AG08396 (cell line): ENCODE measurements around the gene YPEL1.
A peak's percentile ranks its signal among the peaks of the same experiment; 100 is the strongest.
"Not testable (repeated sequence)": the region's sequence is repeated elsewhere in the genome, so short reads cannot be mapped to it uniquely, and the experiment has no call there.

Source experiments
- DNase-seq: peaks from one replicate; pipeline ENCODE4 v3.0.0; 2012; ENCODE audit warnings: low spot score, mixed read lengths

Gene YPEL1

GRCh38 chr22:21753374-21754111 is 17.9 kb upstream of the YPEL1 start:
- DNase-seq: no peak

GRCh38 chr22:21752276-21752675 is 16.7 kb upstream of the YPEL1 start:
- no peak for DNase-seq

- DNase-seq: no peak
Observed at GRCh38 chr22:21745948-21746347, 10.4 kb upstream of the YPEL1 start.

- not testable (repeated sequence) for DNase-seq
Observed at GRCh38 chr22:21744917-21745316, 9.3 kb upstream of the YPEL1 start.

GRCh38 chr22:21741790-21742189 is 6.2 kb upstream of the YPEL1 start:
- no peak for DNase-seq

GRCh38 chr22:21741059-21741458 is 5.5 kb upstream of the YPEL1 start:
- no peak for DNase-seq

- DNase-seq: no peak
Observed at GRCh38 chr22:21739828-21740377, 4.3 kb upstream of the YPEL1 start.

GRCh38 chr22:21738966-21739365 is 3.4 kb upstream of the YPEL1 start:
- DNase-seq: no peak

- DNase-seq: no peak
Observed at GRCh38 chr22:21738081-21738480, 2.5 kb upstream of the YPEL1 start.

- no peak for DNase-seq
Observed at GRCh38 chr22:21736948-21737347, 1.4 kb upstream of the YPEL1 start.

GRCh38 chr22:21736084-21736642 is 569 bp upstream of the YPEL1 start:
- no peak for DNase-seq

- no peak for DNase-seq
Observed at GRCh38 chr22:21734540-21735199, 924 bp downstream of the YPEL1 start.

- DNase-seq: no peak
Observed at GRCh38 chr22:21731503-21731902, 4.1 kb downstream of the YPEL1 start.

GRCh38 chr22:21730535-21731308 is 4.9 kb downstream of the YPEL1 start:
- no peak for DNase-seq

- DNase-seq: not testable (repeated sequence)
Observed at GRCh38 chr22:21729184-21729583, 6.4 kb downstream of the YPEL1 start.

- no peak for DNase-seq
Observed at GRCh38 chr22:21728270-21728669, 7.3 kb downstream of the YPEL1 start.

GRCh38 chr22:21727768-21728167 is 7.8 kb downstream of the YPEL1 start:
- no peak for DNase-seq

GRCh38 chr22:21727159-21727558 is 8.4 kb downstream of the YPEL1 start:
- DNase-seq: no peak

- peak; percentile 11 for DNase-seq
Observed at GRCh38 chr22:21726650-21727049, 8.9 kb downstream of the YPEL1 start.

- DNase-seq: no peak
Observed at GRCh38 chr22:21725956-21726649, 9.5 kb downstream of the YPEL1 start.

GRCh38 chr22:21724496-21724895 is 11.1 kb downstream of the YPEL1 start:
- not testable (repeated sequence) for DNase-seq
